Neuron (in vitro differentiated cells): ENCODE data around the gene GRM4.

Experiments used
- H2AFZ ChIP-seq: one replicate; pipeline ENCODE4 v1.6.1; 2013; ENCODE audit warnings: low read depth, mild to moderate bottlenecking, inconsistent platforms, low read length, moderate library complexity
- H3K27me3 ChIP-seq: one replicate; pipeline ENCODE4 v1.6.1; 2013; ENCODE audit warnings: low read length; ENCODE audit not compliant: insufficient read depth
- H3K36me3 ChIP-seq: one replicate; pipeline ENCODE4 v1.6.1; 2013; ENCODE audit warnings: low read length; ENCODE audit not compliant: insufficient read depth
- H3K4me1 ChIP-seq: one replicate; pipeline ENCODE4 v1.6.1; 2013; ENCODE audit warnings: low read length; ENCODE audit not compliant: insufficient read depth
- H3K4me3 ChIP-seq: 2 replicates; pipeline ENCODE4 v1.5.1; 2013; ENCODE audit warnings: mild to moderate bottlenecking, low read length, moderate library complexity
- H3K9me3 ChIP-seq: one replicate; pipeline ENCODE4 v1.6.1; 2013; ENCODE audit warnings: low read length

GRM4 gene

DNA sequence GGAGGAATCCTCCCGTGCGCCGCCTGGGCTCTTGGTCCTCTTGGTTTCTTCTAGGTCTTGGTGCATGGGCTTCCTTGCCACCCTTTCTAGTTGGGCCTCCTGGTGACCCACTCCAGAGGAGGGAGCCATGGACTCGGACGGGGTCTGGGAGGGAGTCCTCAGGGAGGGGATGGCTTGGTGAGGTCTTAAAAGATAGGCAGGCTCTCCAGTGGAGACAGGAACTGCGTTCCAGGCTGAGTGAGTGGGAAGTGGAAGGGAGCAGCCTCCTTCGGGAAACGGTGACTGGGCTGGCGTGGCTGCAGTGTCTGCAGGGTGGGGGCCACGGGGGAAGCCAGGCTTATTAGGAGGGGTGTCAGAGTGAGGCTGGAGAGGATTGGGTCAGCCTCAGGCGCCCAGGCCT, 152.8 kb downstream of the GRM4 start:
- Histone ChIP-seq H3K9me3 (no peaks in the 10 kb centered on the region), H3K4me3 (no peak overlapping the region), H3K4me1 (no peaks in the 10 kb centered on the region), H2AFZ (no peak overlapping the region), H3K27me3 (no peaks in the 10 kb centered on the region), H3K36me3 (no peaks in the 10 kb centered on the region)

DNA sequence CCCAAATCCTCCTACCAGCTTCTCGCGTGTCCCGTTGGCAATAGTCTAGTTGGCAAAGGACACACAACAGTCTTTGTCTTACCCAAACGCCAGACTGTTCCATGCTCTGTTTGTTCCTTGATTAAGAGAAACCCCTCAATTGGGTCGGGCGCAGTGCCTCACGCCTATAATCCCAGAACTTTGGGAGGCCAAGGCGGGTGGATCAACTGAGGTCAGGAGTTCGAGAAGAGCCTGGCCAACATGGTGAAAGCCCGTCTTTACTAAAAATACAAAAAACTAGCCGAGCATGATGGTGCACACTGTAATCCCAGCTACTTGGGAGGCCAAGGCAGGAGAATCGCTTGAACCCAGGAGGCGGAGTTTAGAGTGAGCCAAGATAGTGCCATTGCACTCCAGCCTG, 153.7 kb downstream of the GRM4 start:
- Histone ChIP-seq H3K4me1 (no peaks in the 10 kb centered on the region), H2AFZ (no peak overlapping the region), H3K4me3 (no peak overlapping the region), H3K27me3 (no peaks in the 10 kb centered on the region), H3K36me3 (no peaks in the 10 kb centered on the region), H3K9me3 (no peaks in the 10 kb centered on the region)

DNA sequence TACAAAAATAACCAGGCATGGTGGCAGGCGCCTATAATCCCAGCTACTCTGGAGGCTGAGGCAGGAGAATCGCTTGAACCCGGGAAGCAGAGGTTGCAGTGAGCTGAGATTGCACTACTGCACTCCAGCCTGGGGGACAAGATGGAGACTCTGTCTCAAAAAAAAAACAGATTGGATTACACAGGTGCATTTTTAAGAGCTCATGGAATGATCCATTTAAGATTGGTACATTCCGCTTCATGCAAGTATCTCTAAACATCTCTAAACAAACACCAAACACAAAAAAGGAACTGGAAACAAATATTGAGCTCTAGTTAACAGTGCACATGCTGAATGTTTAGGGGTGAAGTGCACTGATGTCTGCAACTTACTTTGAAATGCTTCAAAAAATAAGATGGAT, 154.3 kb downstream of the GRM4 start:
- no peaks in the 10 kb centered on the region for H3K36me3 ChIP-seq
- H3K4me3 ChIP-seq = no peak overlapping the region
- H2AFZ ChIP-seq = no peak overlapping the region
- no peaks in the 10 kb centered on the region for H3K27me3 ChIP-seq
- H3K9me3 ChIP-seq = no peaks in the 10 kb centered on the region
- no peaks in the 10 kb centered on the region for H3K4me1 ChIP-seq

DNA sequence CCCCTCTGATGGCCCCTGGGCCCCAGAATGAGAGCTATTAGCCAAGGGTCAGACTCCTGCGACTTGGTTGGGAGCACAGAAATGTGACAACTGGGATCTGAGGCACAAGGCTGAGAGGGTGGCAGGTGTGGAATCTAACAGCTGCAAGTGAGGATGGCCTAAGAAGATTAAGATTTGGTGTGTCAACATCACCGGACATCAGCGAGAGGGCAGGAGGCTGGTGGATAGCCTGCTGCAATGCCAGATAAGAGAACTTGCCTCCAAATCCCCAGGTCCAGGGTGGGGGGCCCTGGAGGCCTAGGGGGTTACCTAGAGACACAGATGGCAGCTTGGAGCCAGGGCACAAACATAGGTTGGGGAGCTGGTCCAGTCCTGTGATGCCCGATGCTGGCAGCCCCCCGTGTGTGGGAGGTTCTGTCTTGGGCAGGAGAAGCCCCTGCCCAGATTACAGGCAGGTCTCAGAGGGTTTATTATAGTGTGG, 155.8 kb downstream of the GRM4 start:
- Histone ChIP-seq H3K36me3 (no peaks in the 10 kb centered on the region), H3K4me3 (no peak overlapping the region), H3K4me1 (no peaks in the 10 kb centered on the region), H3K27me3 (no peaks in the 10 kb centered on the region), H2AFZ (no peak overlapping the region), H3K9me3 (no peaks in the 10 kb centered on the region)

DNA sequence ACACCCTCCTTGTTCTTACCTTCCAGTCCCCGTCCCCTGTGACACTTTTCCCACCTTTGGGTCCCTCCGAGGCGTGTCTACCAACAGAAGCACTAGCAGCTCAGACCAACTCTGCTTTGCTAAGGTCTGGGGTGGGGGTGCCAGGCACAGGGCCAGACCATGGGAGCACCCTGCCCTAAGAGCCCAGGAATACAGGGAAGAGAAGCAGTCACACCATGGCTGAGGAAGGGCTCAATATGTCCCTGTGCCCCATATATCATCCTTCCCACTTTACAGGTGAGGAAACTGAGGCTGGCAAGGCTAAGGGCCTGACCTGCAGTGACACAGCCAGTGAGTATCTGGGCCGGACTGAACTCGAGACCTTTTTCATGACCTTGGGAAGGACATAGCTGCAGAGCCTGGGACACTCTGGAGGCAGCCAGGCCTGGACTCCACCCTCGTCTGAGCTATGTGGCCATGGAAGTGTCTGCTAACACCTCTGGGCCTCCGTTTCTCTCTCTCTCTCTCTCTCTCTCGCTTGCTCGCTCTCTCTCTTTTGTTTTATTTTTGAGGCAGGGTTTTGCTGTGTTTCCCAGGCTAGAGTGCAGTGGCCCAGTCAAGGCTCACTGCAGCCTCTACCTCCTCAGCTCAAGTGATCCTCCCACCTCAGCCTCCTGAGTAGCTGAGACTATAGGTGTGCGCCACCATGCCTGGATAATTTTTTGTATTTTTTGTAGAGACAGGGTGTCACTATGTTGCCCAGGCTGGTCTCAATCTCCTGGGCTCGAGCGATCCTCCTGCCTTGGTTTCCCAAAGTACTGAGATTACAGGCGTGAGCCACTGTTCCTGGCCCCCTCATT, 156.7 kb downstream of the GRM4 start:
- H3K4me1 ChIP-seq = no peaks in the 10 kb centered on the region
- H3K27me3 ChIP-seq = no peaks in the 10 kb centered on the region
- no peak overlapping the region for H2AFZ ChIP-seq
- no peak overlapping the region for H3K4me3 ChIP-seq
- H3K9me3 ChIP-seq = no peaks in the 10 kb centered on the region
- no peaks in the 10 kb centered on the region for H3K36me3 ChIP-seq

DNA sequence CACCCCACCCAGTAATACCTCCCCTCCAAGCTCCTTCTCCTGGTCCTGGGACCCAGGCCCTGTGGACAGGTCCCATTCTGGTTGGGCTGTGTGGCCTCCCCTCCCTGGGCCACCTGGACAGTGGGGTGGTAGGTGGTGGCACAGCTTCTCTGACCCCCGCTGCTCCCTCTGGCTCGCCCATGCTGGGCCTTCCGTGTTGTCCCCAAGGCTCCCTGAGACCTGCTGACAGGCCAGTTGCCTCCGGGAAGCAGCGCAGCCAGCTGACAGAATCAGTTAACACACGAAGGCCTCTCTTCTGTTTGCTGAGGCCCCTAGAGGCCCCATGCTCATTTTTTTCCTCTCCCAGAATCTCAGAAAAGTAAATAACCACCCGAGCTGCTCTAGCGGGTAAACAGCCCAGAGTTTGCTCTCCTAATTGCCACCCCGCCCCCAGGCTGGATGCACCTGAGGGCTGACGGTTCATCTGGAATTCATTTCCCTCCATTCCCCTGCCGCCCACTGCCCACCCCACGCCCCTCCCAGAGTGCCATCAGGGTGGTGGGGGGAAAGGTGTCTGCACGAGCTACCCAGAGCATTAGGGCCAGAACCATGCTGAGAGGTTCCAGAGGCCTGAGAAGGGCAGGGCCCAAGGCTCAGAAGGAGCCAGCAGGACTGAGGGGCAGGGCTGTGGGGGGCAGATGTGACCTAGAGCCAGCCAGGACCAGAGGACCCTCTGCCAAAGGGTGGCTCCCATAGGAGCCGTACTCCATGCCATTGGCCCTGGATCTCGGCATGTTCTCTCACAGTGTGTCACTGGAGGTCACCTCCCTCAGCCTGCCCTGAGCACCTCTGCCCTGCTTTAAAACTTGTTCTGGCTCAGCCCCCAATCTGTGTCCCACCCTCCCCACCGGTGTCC, 157.5 kb downstream of the GRM4 start:
- Histone ChIP-seq H3K27me3 (no peaks in the 10 kb centered on the region), H3K36me3 (no peaks in the 10 kb centered on the region), H3K4me1 (no peaks in the 10 kb centered on the region), H3K9me3 (no peaks in the 10 kb centered on the region), H3K4me3 (no peak overlapping the region), H2AFZ (no peak overlapping the region)

DNA sequence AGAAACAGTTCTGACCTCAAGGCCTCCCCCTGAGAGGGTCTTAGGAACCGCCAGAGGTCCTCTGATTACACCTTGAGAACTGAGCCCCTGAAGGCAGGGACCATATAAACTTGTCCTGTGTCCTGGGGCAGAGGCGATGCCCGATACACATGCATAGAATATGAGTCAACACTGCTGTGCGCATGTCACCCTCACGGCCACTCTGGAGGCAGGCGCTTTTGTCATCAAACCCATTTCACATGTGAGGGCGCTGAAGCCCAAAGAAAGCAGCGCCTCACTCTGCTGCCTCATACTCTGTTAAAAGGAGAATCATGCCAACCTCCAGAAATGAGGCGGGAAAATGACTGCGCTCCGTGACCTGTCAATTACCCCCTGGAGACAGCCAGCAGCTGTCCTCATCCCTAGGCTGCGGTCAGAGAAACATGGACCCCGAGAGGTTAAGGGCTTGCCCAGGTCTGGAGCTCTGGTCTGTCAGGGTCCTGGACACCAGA, 158.3 kb downstream of the GRM4 start:
- H3K4me1 ChIP-seq = no peaks in the 10 kb centered on the region
- no peaks in the 10 kb centered on the region for H3K27me3 ChIP-seq
- no peak overlapping the region for H2AFZ ChIP-seq
- H3K36me3 ChIP-seq = no peaks in the 10 kb centered on the region
- no peak overlapping the region for H3K4me3 ChIP-seq
- H3K9me3 ChIP-seq = no peaks in the 10 kb centered on the region

DNA sequence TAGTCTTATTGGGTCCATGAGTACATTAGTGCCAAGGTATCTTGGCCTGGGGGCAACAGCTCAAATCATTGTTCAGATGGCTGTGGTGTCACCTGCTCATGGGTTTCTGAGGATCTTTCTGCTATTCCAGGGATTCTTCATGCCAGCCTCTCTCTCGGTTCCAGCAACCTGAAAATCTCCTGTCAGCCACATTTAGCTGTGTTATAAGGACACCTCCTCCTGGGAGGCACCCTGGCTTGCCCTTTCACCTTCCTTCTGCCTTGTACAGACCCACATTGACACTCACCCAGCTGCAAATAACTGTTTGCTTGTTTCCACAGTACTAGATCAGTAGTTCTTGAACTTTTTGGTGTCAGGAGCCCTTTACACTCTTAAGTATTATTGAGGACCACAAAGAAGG, 159.9 kb downstream of the GRM4 start:
- no peak overlapping the region for H2AFZ ChIP-seq
- no peaks in the 10 kb centered on the region for H3K36me3 ChIP-seq
- H3K27me3 ChIP-seq = no peaks in the 10 kb centered on the region
- H3K4me1 ChIP-seq = no peaks in the 10 kb centered on the region
- H3K9me3 ChIP-seq = no peaks in the 10 kb centered on the region
- no peak overlapping the region for H3K4me3 ChIP-seq

DNA sequence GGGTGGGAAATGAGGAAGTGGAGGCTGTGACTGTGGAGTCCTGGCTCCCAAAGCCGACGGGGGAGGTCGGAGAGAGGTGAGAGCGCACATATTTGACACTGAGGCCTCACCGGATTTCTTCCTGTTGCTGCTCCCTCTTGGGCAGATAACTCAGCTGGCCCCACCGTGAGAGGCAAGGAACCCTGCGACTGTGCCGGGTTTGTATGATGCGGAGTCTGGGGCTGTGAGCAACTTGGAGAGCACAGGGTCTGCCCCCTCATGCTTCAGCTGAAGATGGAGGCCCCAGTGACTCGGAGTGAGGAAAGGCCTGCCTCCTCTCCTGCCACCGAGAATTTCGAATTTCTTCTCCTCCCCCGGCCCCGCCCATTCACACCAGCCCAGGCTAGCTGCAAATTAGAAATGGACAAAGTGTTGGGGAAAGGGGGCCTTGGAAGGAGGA, 160.6 kb downstream of the GRM4 start:
- Histone ChIP-seq H3K27me3 (no peaks in the 10 kb centered on the region), H3K4me1 (no peaks in the 10 kb centered on the region), H3K9me3 (no peaks in the 10 kb centered on the region), H3K36me3 (no peaks in the 10 kb centered on the region), H2AFZ (no peak overlapping the region), H3K4me3 (no peak overlapping the region)

DNA sequence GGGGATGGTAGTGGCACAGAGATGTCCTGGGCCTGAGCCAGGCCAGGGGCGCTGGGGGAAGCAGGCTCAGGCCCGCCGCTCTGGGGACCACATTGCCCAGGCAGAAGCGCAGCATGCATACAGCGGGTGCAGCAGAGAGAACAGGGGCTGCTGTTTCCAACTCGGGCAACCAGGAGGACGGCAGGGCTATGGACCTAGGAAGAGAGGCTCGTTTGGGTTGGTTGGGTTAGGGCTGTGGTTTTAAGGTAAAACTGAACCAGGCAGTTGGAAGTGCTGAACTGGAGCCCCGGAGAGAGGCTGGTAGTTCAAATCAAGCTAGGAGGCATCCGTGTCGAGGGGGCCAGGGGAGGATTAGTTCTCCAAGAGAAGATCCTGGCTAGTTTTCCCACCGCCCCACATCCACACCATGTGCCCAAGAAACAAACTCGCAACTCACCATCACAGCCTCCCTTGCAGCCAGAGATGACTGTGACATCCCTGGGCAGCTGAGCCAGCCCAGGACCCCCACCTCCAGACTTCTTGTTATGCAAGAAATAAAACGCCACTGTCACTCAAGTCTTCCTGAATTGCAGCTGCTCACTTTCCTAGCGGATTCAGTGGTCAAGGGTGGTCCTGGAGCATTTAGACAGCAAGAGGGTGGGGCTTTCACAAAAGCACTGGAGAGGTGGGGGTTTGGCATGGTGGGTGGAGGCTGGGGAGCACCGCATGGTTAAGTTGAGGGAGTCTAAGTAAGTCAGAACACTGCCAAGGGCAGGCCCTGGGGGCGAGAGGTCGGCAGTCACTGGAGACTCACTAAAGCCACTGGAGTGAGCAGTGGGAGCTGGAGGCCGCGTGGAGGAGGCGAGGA, 161.2 kb downstream of the GRM4 start:
- Histone ChIP-seq H3K4me1 (no peaks in the 10 kb centered on the region), H3K9me3 (no peaks in the 10 kb centered on the region), H2AFZ (no peak overlapping the region), H3K4me3 (no peak overlapping the region), H3K27me3 (no peaks in the 10 kb centered on the region), H3K36me3 (no peaks in the 10 kb centered on the region)

DNA sequence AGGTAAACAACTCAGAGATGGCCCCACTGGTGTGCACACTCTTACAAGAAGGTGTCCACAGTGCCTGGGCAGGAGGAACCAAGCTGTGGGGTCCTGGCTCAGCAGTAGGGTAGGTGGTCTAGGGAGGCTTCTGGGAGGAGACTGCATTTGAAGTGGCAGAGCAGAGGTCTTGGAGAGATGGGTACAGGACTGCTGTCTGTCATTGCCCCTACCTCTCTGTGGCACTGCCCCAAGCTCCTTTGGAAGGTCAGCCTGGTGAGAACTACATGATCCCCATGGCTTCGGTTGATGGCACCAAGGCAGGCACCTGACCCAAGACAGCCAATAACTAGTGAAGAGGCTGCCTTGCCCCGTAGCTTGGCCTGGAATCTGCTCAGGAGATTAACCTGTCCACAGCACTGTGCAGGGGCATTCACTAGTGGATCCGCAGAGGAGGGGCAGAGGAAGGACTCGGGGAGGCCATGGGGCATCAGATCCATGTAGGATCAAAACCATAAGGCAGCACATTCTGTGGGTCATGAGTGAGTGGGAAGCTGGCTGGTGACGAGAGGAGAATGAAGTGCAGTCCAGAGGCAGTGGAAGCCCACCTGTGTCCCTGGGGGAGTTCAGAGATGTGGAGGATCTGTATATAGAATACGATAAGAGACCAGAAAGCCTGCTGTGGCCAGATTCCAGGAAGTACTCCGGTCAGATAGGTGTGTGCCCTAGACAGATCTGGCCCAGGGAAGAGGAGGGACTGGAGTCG, 162.0 kb downstream of the GRM4 start:
- Histone ChIP-seq H3K4me3 (no peak overlapping the region), H3K36me3 (no peaks in the 10 kb centered on the region), H3K9me3 (no peaks in the 10 kb centered on the region), H3K4me1 (no peaks in the 10 kb centered on the region), H3K27me3 (no peaks in the 10 kb centered on the region), H2AFZ (no peak overlapping the region)

DNA sequence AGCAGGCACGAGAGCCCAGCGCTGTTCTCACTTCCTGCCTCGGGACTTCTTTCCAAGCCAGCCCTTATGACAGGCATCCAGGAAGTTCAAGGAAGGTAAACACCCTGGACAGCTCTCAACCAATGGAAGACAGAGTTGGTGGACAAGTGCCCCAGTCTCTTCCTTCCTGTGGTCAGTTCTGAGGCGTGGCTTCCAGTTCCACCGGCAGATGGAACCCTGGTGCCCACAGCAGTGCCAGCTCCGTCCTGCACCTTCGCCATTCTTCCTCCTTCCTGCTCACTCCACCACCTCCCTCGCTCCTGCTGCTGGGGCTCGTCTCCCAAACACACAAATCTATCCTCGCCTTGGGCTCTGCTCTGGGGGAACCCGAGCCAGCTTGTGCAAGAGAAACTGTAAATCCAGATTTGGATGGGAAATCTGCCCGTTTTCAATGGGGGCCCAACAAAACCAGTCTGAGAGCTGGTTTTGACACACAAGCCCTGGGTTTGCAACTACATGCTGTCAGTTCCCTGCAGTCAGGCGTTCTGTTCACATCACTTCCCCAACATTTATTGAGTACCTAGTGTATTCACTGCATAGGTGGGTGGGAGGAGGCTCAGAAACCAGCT, 162.7 kb downstream of the GRM4 start:
- H3K4me1 ChIP-seq = no peaks in the 10 kb centered on the region
- H3K9me3 ChIP-seq = no peaks in the 10 kb centered on the region
- no peak overlapping the region for H2AFZ ChIP-seq
- H3K27me3 ChIP-seq = no peaks in the 10 kb centered on the region
- no peaks in the 10 kb centered on the region for H3K36me3 ChIP-seq
- no peak overlapping the region for H3K4me3 ChIP-seq
